ENCODE results near the gene CALHM3.
"Not testable (repeated sequence)": the region's sequence is repeated elsewhere in the genome, so short reads cannot be mapped to it uniquely, and the experiment has no call there.

Gene CALHM3

DNA sequence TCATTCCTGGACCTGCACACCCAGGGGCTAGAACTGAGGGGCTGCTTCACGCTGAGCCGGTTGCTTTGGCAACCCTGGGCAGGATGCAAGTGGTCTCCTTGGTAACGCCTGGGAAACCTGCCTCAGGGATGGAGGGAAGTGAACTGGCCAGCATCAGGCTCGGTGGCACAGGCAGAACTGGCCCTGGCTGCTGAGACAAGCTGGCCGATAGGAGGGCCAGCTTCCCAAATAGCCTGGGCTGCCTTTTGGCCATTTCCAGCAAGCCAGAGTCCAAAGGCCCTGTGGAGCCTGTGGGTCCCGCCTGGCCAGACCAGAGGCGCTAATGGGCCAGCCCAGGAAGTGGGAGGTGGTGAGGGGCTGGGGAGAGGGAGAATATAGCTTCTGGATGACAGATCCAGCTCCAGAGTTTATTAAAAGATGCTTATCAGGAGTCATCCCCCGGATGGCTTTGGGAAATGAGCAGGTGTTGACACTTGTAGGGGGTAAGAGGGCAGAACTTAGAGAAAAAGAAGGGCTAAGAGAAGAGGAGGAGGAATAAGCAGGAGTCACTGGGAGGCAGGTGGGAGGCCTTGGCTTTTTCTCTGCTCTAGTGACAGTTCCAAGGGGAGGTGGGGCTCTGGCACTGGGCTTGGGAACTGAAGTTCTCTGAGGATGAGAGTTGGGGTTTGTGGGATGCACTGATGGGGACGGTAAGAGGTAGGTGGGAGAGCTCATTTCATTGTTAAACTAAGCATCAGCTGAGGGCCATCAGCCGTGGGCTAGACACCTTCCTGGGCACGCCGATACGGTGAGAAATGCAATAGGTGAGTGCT, 24.0 kb upstream of the CALHM3 start:
- no peak for DNase-seq

DNA sequence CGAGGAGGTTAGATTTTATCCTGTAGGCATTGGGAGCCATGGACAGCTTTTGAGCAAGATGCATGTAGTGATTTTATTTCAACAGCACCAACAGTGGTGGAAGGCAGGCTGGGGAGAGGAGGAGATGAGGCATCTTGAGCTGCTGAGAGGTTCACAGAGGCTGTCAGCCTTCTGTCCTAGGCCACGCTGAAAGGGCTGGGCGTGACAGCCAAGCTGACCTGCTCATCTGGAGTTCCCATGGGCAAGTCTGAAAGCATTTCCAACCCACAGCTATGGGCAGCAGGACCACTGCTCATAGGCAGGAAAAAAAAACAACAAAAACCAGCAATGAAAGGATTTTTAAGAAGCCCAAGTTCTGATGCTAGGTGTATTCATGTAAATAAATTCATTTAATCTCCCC, 22.1 kb upstream of the CALHM3 start:
- DNase-seq = no peak

DNA sequence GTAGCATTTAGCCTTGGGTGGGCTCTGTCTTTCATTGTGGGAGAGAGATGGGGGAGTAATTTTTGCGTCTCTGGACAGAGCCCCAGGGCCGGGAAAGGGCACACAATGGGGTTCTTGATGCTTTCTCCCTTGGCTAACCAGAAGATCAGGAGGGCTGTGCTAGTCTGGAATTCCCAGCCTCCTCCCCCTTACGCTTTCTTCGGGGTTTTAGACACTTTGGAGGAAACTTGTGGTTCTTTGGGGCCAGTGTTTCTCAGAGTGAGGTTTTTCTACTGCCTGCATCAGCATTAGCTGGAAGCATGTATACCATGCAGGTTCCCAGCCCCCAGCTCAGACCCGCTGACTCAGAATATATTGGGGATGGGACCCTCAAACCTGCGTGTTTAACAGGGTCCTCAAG, 21.4 kb upstream of the CALHM3 start:
- no peak for DNase-seq

DNA sequence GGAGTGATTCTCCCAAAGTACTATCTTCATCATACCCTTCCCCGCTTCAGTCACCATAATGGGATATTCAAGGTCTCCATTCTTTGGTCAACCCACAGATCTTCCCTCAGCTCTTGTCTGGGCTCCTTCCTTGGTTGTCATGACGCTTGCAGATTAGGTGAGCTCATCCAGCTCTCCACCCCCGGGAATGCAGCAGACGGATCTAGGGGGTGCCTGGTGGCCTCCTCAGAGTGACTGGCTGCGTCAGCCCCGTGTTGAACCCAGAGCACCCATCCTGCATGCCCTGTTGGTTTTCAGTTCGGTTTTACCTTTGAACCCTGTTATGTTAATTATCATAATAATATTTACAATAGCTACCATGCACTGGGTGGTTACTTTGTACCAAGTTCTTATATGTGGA, 20.8 kb upstream of the CALHM3 start:
- DNase-seq = no peak

DNA sequence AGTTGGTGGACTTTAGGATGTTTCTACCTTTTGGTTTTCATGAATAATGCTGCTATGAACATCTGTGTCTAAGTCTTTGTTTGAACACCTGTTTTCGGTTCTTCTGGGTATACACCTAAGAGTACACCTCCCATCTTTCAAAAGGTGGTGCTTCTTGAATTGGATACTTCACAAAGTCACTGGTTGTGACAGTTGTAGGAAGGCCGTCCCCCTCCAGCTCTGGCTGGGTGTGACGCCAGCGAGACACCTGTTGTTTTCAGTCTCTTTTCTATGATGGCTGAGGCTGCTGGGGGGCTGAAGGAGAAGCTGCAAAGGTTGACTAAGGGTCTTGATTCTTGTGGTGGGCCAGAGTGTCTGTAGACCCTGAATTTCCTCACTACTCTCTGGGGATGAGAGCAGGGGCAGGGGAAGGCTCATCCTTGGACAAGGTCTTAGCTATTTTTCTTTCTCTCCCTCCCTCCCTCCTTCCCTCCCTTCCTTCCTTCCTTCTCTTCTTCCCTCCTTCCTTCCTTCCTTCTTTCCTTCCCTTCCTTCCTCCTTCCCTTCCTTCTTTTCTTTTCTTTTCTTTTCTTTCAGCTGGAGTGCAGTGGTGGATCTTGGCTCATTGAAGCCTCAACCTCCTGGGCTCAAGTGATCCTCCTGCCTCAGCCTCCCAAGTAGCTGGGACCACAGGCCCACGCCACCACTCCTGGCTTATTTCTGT, 20.0 kb upstream of the CALHM3 start:
- DNase-seq = no peak

DNA sequence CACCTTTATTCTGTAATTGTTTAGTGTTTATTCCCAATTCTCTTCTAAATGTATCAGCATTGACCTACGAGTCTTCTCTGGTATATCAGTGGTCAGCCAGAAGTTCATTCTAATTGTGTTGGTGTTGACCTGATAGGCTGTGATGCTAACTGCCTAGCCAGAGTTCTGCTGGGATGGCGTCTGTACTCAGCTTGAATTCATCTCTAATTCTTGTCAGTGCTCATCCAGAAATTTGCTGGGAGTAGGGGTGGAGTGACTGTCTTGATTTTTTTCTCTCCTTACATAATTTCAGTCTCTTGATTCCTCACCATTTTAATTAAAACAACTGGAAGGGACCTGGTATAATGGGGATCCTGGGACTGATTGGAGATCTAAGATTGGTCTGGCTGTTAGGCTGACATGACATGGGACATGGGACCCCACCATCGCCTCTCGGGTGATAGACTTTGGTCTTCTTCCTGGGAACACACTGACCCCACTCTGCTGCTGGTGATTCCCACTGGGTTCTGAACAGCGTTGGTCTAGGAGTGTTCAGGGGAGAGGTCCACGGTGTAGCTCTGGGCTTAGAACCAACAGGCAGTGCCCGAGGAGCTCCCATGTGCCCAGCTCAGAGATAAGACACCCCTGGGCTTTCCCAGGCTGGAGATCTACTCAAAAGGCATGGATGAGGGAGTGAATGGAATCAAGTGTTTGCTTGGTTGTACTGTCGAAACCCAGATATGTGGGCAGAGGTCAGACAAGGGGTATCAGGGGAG, 18.3 kb upstream of the CALHM3 start:
- DNase-seq = no peak

DNA sequence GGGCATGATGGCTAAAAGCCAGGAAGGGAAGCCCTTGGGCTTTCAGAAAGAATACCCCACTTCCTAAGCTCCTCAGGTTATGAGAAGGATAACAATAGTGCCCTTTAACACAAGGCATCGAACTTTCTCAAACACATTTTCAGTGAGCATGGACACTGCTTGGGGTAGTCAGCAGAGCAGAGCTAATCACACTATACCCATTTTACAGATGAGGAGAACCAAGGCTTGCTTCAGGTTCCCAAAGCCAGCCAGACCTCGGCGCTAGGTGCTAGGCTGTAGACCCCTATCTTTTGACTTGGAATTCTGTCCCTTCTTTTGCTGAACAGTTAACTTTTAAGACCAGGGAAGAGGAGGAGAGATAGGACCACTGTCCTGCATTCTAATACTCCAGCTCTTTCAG, 16.3 kb upstream of the CALHM3 start:
- no peak for DNase-seq

DNA sequence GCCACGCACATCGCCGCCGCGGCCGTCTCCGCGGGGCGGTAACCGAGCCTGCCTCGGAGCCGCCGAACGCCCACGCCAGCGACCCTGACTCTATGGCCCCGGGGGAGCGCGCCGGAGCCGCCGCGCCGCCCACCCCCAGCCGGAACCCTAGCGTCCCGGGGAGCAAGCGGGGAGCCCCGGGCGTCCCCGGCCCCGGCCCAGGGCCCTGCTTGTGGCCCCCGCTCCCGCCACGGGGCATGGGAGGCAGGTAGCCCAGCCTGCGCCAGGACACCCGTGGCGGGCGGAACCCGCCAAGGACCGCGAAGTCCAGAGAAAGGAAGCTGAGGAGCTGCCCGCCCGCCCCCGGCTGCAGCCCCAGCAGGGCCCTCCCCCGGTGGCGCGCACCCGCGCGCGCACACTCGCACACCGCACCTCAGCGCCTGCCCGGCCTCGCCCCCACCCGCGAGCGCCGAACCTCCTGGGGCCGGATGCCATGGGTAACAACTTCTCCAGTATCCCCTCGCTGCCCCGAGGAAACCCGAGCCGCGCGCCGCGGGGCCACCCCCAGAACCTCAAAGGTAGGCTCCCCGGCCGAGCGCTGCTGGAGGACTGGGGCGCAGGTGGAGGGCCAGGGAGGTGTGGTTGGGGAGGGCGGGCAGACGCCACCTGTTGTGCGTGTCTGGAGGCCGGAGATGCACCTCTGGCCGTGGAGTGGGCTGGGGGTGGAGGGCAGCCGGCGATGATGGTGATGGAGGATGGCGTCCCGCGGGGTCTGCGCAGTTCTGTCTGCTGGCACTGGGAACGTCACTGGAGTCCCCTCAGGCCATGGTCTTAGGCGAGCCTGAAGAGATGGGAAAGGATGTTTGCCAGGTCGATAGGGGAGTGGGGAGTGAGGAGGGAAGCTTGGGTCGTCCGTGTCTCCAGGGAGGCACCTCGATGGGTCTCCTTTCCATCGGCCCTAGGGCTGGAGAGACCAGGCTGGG, 15.2 kb upstream of the CALHM3 start:
- no peak for DNase-seq

DNA sequence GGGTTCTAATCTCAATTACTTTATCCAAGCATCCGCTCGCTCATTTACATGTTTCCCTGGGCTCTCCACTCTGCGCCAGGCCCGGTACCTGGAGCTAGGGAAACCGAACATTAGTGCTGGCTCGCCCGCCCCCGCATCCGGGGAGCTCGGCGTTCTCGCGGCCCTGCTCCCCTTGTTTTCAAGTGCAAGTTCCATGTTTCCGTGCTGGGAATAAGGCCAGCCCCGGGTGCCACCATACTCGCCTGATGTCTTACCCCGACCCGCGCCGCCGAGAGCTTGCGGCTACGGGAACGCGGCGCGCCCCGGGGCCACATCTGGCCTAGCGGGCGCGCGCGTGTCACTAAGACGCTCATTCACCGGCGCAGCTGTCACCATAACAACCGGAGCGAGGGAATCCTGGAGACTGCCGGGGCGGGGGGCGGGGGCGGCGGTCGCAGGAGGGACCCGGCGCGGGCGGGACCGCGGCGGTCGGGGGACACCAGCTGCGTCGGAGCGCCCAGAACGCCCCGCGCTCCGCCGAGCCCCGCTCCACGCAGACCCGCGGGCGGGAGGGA, 14.4 kb upstream of the CALHM3 start, which contains the start of gene NEURL1:
Gene NEURL1, plus strand, starts transcription at position 344 of the 554 bp plus-strand sequence. CDS start 683 bp downstream, outside the sequence.
- no peak for DNase-seq

DNA sequence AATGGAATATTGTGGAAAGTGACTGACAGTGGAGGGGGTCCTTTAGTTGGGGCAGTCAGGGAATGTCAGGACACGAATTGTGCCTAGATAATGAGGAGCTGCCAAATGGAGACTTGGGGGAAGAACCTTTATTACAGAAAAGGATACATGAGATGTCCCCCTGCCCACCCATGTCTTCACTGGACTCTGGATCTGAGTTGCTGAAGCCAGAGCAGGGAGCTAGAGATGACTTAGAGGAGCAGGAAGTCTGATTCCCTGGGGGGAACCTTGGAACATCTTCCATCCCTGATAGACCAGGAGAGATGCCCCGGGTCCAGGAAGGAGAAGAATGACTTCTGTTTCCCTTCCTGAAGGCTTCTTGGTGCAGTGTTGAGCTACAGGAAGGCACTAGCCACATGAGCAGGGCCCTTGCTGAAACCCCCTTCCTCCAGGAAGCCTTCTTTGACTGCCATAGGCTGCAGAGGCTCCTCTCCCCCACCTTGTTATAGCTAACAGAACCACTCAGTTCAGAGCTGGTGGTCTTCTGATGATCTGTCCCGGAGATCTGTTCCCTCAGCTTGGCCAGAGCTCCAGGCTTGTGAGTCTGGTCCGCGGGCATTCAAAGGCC, 13.7 kb upstream of the CALHM3 start:
- no peak for DNase-seq

DNA sequence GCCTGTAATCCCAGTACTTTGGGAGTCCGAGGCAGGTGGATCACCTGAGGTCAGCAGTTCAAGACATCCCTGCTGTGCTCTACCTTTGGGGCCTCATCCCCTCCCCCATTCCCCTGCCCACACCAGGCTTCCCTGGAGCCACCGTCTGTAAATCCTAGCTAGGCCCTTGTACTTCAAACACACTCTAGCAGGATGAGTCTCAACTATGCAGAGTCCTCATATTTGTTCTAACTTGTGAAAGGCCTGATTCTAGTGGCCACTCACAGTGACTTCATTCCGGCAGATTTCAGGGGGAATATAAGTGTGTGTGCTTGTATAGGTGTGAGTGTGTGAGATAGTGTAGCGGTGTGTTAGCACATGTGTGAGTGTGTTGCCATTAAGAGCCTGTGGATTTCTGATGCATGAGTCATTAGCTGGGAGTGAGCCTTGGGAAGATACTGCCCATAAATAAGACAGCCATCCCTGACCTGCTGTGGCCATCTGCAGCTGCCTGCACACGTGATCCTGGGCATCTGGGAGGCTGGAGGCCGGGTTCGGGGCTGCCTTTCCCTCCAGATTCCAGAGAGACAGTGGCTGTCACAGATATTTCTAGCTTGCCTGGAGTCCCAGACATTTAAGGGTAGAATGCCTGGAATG, 12.8 kb upstream of the CALHM3 start:
- DNase-seq = no peak

DNA sequence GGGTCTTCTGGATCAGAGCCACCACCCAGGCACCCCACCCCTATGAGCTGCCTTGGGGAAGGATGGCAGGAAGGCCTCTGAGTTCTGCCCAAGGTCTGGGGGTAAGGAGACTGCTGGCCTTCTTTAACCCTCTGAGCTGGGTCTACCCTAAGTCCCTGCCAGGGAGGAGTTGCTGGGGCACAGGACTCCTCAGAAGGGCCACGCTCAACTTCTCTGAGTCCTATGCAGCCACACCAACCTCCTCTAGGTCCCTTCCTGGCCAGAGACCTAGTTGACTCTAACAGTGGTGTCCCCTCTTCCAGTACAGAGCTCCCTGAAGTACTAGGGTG, 11.9 kb upstream of the CALHM3 start:
- DNase-seq = no peak

DNA sequence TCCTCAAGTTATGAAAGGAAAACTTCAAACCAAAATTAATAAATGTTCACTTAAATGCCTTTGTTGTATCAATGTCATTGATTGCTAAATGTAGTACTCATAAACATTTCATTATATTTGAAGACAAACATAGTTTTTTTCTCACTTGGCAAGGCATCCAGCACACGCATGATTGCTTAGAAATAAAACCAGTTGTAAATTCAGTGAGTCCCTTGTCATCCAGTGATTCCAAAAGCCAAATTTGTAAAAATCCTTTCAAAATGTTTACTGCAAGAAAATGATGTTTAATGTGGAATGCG, 8.3 kb upstream of the CALHM3 start:
- no peak for DNase-seq

DNA sequence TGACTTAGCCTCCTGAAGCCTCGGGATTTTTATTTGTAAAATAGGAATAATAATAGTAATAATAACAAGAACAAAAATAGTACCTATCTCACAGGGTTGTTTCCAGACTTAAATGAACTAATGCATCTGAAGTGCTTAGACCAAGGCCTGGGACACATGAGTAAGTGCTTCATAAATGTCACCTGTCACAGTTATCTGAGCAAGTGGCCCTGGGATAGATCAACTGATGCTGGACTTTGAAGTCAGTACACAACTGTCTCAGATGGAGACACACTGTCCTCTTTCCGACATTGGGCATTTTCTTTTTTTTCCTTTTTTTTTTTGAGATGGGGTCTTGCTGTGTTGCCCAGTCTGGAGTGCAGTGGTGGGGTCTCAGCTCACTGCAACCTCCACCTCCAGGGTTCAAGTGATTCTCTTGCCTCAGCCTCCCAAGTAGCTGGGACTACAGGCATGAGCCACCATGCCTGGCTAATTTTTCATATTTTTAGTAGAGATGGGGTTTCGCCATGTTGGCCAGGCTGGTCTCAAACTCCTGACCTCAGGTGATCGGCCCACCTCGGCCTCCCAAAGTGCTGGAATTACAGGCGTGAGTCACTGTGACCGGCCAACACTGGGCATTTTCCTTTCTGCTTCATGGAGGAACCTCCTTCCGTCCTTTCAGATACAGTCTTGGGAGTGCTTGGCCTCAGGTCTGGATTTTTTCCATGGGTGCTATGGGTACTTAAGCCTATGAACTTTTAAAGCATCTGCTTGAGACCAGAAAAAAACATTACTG, 7.8 kb upstream of the CALHM3 start:
- not testable (repeated sequence) for DNase-seq

DNA sequence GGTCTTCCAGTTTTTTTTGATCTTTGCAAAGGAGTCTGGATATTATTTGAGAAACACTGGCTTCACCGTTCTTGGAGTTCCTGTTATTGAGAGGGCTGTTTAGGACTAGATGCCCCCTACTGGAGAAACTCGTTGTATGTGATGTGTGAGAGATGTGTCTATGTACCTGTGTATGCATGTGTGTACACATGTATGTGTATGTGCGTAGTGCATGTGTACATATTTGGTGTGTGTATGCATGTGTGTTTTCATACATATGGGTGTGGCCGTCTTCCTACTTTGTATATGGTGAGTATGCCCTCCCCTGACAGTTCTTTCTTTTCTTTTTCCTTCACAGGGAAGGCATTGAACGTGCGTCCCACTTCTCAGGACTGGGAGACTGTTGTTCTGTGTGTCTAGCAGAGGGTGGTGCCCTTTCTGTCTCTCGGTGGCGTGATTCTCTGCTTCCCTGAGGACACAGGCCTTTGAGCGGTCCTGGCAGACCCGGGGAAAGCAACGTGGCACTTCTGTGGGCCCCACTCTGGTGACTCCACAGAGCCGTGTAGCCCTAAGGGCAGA, 3.0 kb upstream of the CALHM3 start:
- DNase-seq = no peak

DNA sequence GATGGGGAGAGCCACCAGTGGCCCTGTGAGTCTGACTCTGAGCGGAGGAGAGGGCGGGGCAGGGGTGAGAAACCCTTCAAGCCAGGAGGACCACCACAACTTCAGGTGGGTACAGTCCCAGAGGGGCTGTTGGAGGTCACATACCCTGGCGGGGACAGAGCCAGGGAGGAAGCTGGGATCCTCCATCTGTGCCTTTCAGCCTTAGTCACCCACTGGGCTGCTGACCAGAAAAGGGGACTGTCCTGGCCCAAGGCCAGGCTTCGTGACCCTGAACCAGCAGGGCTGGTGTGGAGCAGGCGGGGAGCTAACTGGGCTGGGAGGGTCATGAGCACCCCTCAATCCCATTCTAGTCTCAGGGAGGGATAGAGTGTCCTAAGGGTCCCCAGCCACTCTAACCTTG, 1.5 kb upstream of the CALHM3 start:
- DNase-seq = no peak

DNA sequence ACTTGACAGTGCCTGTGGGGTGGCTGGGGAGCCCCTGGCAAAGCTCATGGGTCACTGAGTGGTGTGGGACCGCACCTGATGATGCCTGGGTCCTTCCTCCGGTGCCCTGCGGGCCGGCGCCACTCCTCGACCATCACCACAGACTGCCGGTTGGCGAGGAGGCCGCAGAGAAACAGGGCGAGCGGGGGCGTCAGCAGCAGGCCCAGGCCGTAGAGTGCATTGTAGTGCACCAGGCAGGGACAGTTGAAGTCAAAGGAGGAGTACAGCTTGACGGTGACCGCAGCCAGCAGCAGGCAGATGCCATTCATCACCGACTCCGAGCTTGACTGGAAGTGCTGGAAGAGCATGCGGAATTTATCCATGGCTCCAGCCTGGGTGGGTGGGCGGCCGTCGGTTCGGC, 369 bp downstream of the CALHM3 start:
- DNase-seq = no peak

DNA sequence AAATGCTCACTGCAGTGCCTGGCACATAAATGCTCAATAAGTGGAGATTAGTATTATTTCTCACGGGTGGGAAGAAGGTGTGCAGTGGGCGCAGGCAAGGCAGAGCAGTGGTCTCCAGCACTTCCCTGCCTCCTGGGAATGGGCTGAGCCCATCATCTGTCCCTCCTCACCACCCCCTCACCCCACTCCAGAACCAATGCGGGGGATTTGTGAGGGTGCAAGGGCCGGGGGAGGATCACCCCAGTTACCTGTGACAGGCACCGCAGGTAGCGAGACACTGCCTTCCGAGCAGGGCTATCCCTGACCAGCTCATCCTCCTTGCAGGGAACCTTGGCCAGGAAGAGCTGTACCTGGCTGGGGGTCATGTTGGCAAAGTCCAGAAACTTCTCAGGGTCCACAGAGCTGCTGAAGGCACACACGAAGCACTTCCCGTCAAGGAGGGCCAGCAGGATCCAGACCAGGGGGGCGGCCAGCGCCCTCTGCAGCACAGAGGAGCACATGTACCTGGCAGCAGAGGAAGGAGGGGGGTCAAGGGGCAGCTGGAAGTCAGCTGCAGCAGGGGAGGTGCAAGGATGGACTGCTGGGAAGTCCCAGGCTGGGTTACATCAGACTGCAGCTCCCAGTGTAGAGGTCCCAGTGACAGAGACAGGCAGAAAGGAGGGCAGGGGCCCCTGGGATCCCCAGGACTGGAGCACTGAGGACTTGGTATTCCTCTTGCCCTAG, 2.8 kb downstream of the CALHM3 start:
- no peak for DNase-seq

DNA sequence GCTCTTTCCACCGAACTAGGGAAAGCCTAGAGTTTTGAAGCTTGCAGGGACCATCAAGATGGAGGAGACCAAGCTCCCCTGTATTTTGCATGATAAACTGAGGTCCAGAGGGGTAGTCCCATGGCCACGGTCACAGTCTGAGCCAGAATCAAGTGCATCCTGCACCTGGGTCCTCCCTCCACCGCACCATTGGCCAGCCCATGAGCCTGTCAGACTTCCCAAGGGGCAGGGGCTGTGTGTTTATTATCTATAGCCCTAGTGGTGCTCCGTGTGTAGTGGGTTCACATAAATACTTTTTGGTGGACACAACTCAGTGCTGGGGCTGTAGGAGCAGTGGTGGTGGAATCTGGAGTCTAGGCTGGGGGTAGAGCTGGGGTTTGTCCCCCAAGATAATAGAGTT, 3.6 kb downstream of the CALHM3 start:
- DNase-seq = no peak

DNA sequence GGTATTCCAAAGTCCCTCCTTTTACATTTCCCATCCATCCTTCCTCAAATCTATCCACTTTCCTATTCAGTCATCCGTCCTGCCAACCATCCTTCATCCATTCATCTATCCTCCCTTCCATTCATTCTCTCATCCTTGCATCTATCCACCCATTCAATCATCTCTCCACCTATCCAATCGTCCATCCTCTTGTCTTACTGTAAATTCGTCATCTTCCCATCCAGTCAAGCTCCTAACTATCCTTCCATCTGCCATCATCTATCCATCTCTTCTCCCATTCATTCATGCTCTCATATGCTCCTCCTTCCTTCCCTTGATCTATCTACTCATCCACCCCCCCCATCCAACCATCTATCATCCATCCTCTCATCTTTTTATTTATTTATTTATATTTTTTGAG, 5.0 kb downstream of the CALHM3 start:
- DNase-seq = no peak
